HG02623 (cell line): ENCODE results near the gene ENOSF1.

ENCODE experiments used
- ATAC-seq: cut with Tn5 transposase; IDR thresholded peaks from one replicate; pipeline ENCODE4 v1.9.1; 2021; ENCODE audit warnings: moderate library complexity; ENCODE audit not compliant: unreplicated experiment

Gene ENOSF1

GRCh38 chr18:644395-645004 lies 67.9 kb downstream of the ENOSF1 start:
- peak; percentile 40 for ATAC-seq

GRCh38 chr18:641224-641623 lies 71.2 kb downstream of the ENOSF1 start:
- ATAC-seq = no peak

GRCh38 chr18:635171-635570 lies 77.3 kb downstream of the ENOSF1 start:
- ATAC-seq = no peak

DNA sequence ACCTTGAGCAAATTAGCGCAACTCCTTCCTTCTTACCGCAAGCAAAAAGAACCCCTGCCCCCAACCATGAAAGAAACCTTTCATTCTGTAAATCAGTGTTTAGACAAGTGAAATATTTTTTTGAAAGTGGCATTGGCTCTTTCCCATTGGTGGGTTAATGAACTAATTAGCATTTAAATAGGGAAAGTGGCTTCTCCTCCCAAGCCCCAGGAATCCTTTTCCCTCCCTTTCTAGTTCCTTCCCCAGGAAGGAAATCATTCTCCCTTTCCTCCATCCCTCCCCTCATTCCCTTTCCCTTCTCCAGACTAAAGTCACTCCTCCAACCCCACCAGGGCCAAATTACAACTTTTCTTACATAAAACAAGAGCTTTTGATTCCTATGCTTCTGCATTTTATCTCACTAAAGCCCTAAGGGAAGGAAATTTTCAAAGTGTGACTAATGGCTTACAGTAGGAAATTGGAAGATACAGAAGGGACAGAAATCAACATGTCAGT lies 77.8 kb downstream of the ENOSF1 start:
- ATAC-seq = no peak

- no peak for ATAC-seq
These were observed 80.9 kb downstream of the ENOSF1 start for GRCh38 chr18:631560-631959.

- ATAC-seq = no peak
These were observed 82.9 kb downstream of the ENOSF1 start for GRCh38 chr18:629269-630150.

DNA sequence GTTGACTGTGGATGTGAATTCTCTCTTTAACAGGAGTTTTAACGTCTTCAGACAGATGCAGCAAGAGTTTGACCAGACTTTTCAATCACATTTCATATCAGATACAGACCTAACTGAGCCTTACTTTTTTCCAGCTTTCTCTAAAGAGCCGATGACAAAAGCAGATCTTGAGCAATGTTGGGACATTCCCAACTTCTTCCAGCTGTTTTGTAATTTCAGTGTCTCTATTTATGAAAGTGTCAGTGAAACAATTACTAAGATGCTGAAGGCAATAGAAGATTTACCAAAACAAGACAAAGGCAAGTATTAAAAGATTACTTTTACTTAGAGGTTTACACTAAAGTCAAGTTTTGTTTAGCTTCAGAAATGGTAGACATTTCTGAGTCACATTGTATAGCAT lies 85.2 kb downstream of the ENOSF1 start:
- no peak for ATAC-seq

- peak; percentile 55 for ATAC-seq
These were observed 88.4 kb downstream of the ENOSF1 start for GRCh38 chr18:623761-624620.

GRCh38 chr18:622289-622688 lies 90.1 kb downstream of the ENOSF1 start:
- no peak for ATAC-seq

- no peak for ATAC-seq
These were observed 91.0 kb downstream of the ENOSF1 start for GRCh38 chr18:621291-622043.
